Middle frontal gyrus (tissue), 1 donor: ENCODE results near the gene DDX56.
"Not testable (repeated sequence)": the region's sequence is repeated elsewhere in the genome, so short reads cannot be mapped to it uniquely, and the experiment has no call there.

Experiments
- DNase-seq: peaks from one replicate; pipeline ENCODE4 v3.0.0-alpha.2; 2015; ENCODE audit warnings: low spot score; ENCODE audit errors: extremely low spot score

Gene DDX56

DNA sequence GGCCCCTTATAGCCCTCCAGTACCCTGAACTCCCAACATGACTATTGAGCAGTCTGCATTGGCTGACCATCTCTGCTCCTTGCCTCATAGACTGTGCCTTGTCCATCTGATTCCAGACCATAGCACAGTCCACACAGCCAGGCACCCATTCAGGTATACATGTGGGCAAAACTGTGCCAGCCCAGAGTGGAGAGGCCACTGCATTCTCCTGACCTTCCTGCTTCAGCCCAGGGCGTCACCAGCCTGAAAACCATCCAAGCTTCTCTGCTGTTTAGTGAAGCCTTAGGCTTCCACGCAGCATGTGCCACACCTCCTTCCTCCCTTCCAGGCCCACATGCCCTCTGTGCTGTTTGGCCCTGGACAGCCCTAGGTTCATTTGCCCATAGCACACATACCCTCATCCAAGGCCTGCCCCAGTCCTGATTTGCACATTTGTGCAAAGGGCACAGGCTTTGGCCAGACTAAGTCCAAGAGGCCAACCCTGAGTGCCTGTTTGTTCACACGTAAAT, 10.5 kb downstream of the DDX56 start:
- no peak for DNase-seq

GRCh38 chr7:44562622-44562962, 11.1 kb downstream of the DDX56 start:
- DNase-seq = not testable (repeated sequence)

- no peak for DNase-seq
Measured at GRCh38 chr7:44561962-44562621, 11.6 kb downstream of the DDX56 start.

- DNase-seq = no peak
Measured at GRCh38 chr7:44561481-44561880, 12.2 kb downstream of the DDX56 start.

- DNase-seq = no peak
Measured at GRCh38 chr7:44559485-44559884, 14.2 kb downstream of the DDX56 start.

DNA sequence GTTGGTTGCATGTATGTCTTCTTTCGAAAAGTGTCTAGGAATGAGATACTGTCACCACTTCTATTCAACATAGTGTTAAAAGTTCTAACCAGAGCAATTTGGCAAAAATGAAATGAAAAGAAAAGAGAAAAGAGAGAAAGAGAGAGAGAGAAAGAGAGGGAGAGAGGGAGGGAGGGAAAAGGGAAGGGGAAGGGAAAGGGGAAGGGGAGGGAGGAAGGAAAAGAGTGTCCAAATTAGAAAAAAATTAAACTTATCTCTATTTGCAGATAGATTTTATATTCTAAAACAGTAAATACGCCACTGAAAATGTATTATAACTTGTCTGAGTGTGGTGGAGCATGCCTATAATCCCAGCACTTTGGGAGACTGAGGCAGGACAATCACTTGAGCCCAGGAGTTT, 16.2 kb downstream of the DDX56 start:
- no peak for DNase-seq

DNA sequence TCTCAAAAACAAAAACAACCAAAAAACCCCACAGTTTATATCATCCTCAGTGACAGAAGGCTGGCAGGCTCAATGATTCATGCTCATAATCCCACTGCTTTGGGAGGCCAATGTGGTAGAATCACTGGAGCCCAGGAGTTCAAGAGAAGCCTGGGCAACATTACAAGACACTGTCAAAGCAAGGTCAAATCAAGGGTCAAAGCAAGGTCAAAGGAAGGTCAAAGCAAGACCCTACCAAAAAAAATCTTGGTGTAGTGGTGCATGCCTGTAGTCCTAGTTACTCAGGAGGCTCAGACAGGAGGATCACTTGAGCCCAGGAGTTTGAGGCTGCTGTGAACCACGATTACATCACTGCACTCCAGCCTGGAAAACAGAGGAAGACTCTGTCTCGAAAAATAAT, 18.4 kb downstream of the DDX56 start:
- DNase-seq = no peak

DNA sequence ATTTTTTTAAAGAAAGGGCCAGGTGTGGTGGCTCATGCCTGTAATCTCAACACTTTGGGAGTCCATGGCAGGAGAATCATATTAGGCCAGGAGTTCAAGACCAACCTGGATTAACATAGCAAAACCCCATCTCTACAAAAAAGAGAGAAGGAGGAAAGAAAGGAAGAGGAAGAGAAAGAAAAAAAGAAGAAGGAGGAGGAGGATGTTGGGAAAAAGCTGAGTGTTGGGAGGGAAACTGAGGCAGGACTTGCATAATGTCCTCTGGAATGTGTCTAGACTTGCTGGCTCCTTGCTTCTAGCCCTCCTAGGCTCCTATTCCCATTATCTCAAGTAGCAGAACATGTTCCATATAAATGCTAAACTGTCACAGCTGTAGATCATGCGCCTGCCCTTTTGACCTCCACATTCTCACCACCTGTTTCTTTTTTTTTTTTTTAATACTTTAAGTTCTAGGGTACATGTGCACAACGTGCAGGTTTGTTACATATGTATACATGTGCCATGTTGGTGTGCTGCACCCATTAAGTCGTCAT, 21.2 kb downstream of the DDX56 start:
- DNase-seq = not testable (repeated sequence)

- DNase-seq = no peak
Measured at GRCh38 chr7:44549457-44549856, 24.3 kb downstream of the DDX56 start.

DNA sequence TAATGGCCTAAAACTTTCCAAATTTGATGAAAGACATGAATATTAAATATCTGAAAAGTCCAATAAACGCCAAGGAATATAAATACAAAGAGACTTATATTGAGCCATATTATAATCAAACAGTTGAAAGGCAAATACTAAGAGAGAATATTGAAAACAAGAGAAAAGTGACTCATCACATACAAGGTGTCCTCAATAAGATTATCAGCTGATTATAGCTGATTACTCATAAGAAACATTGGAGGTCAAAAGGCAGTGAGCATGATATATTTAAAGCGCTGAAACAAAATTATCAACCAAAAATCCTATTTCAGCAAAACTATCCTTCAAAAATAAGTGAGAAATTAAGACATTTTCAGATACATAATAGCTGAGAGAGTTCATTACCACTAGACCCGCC, 24.8 kb downstream of the DDX56 start:
- no peak for DNase-seq

- DNase-seq = no peak
Measured at GRCh38 chr7:44547536-44548231, 26.0 kb downstream of the DDX56 start.

DNA sequence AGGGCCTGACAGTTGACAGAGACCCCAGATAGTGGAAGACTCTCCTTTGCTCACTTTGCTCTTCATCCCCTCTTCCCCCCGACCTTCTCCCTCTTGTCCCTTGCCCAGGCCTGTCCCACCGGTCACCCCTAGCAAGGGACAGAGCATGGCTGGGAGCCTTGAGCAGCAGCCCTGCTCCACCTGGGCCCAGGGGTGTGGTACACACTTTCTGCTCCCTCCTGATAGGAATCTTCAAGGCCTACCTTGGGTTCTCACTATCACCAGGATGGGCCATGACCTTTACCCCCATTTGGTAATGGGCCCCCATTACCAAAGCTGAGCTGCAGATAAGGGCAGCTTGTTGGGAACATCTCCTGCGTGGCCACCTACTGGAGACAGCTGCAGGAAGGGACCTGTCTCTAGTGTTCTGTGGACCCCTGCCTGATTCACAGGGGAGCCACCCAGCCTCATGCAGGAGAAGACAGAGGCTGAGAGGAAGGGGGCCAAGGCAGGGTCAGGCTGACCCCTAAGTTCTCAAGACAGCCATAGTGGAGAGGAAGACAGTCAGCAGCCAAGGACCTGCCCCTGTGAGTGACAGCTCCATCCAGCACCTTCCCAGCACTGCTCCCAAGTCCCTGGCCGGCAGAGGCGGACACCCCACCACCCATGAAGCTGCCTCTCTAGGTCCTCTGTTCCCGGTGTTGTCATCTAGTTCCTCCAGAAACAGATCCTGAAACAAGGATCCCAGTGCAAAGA, 31.7 kb downstream of the DDX56 start:
- no peak for DNase-seq

DNA sequence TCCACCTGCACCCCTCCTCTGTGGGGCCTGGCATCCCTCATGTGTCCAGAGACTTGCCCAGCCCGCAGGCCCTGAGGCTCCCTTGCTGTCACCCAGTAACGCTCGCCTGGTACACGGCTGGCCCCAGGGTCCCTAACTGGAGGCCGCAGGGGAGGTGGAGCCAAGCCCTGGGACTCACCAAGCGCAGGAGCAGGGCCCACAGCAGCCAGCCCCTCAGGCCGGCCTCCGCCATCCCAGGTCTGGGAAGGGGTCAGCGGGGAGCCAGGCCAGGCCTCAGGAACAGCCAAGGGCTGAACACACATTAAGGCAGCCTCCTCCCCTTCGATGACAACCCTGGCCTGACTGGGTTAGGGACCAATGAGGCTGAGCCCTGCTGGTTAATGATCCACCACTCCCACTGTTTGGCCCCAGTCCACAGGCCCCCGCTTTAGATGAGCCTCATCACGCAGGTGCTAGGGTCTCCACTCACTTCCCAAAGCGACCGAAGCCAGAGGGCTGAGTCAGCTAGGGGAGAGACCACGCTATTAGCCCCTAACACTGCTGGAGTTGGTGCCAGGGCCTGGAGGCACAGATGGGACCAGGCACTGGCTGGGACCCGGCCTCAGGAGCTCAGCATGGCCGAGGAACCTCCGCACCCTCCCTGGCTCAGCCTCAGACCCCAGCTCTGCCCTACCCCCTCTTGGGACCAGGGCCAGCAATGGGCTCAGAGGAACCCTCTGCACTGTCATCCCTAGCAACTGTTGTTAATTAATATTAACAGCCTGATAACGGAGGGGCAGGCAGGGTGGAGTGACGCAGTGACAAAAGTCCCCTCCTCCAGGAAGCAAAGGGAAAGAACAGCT, 32.5 kb downstream of the DDX56 start, which contains the start of gene NPC1L1:
Gene NPC1L1, minus strand, starts transcription at position 303 of the 842 bp plus-strand sequence. Its CDS starts 71 bp downstream, at position 232.
- no peak for DNase-seq

- no peak for DNase-seq
Measured at GRCh38 chr7:44540592-44541027, 33.1 kb downstream of the DDX56 start.

GRCh38 chr7:44539669-44540506, 33.8 kb downstream of the DDX56 start:
- no peak for DNase-seq

- no peak for DNase-seq
Measured at GRCh38 chr7:44538798-44539668, 34.7 kb downstream of the DDX56 start.

DNA sequence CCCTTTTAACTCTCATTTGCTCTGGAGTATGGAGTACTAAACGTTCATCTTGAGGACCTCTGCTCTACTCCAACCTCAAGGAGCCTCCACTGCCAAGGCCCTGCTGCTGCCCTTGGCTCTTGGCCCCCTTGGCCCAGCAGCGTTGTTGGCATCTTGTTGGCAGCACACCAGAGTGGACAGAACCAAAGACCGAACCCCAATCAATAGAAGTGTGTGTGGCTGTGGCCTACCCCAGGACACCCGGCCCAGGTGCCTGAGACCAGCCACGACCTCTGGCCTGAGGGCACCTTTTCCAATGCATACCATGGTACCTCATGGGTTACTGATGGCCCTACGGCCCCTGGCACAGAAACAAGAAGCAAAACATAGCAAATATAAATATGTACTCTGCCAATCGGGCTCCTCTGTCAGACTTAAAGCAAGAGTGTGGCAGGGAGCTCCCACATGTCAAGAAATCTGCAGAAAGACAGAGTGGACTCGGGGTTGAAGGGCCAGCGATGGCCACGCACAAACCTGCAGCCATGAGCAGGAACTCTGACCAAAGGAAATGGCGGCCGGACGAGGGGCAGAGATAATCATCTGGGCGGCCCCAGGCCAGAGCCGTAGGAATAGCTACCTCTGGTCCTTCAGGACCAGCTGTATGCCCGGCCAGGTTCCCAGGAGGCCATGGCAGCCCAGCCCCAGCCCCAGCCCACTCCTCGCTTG, 35.5 kb downstream of the DDX56 start:
- no peak for DNase-seq

DNA sequence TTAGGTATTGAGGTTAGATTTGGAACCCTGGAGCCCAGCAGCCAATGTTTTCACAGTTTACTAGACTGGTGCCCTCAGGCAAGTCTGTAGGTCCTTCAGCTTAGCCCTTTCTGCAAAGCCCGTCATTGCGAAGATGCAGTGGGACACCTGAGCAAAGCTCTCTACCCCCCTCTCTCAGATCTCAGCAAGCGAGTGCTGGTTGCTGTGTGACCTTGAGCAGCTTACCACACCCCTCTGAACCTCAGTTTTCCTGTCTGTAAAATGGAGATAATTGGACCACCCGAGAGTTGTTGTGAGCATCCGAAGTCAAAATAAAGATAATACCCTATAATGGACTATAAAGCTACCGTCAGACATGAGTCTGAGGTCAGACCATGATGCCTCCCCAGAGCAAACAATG, 36.3 kb downstream of the DDX56 start:
- no peak for DNase-seq
